Measurements from ENCODE around the gene HOXA9. TPM values are rescaled to one million over a fixed set of nuclear protein-coding genes. Genes with fewer than 3 reads are reported as not detected.

The HOXA9 gene
- total RNA-seq, 1 donor from 2014 or later: 0.80 TPM

- no peaks in the 10 kb centered on the region for H3K36me3 Mint-ChIP-seq (ENCODE audit: low read depth, unreplicated experiment)
- DNase-seq (ENCODE audit: low spot score): no peak
- H3K9me3 Mint-ChIP-seq (ENCODE audit: unreplicated experiment): no peaks in the 10 kb centered on the region
- peak overlapping the region; percentile 18 for H3K4me3 Mint-ChIP-seq (ENCODE audit: unreplicated experiment)
- TF ChIP-seq CTCF (IDR thresholded peaks at IDR 0.05; ENCODE audit: unreplicated experiment): no peak
- H3K27ac Mint-ChIP-seq (ENCODE audit: unreplicated experiment): no peak overlapping the region
- peaks cover 42% of the 10 kb centered on the region for H3K4me1 Mint-ChIP-seq (ENCODE audit: unreplicated experiment)
- H3K27me3 Mint-ChIP-seq (ENCODE audit: unreplicated experiment): peaks cover 37% of the 10 kb centered on the region
Observed at GRCh38 chr7:27172315-27172774, 7.0 kb upstream of the HOXA9 start.

- Mint-ChIP-seq H3K36me3 (ENCODE audit: low read depth, unreplicated experiment) (no peaks in the 10 kb centered on the region), H3K27me3 (ENCODE audit: unreplicated experiment) (peaks cover 37% of the 10 kb centered on the region), H3K4me3 (ENCODE audit: unreplicated experiment) (no peak overlapping the region), H3K9me3 (ENCODE audit: unreplicated experiment) (no peaks in the 10 kb centered on the region), H3K27ac (ENCODE audit: unreplicated experiment) (no peak overlapping the region), H3K4me1 (ENCODE audit: unreplicated experiment) (peaks cover 48% of the 10 kb centered on the region)
- no peak for TF ChIP-seq CTCF (IDR thresholded peaks at IDR 0.05; ENCODE audit: unreplicated experiment)
- DNase-seq (ENCODE audit: low spot score): no peak
Observed at GRCh38 chr7:27171637-27172314, 6.4 kb upstream of the HOXA9 start.

DNA sequence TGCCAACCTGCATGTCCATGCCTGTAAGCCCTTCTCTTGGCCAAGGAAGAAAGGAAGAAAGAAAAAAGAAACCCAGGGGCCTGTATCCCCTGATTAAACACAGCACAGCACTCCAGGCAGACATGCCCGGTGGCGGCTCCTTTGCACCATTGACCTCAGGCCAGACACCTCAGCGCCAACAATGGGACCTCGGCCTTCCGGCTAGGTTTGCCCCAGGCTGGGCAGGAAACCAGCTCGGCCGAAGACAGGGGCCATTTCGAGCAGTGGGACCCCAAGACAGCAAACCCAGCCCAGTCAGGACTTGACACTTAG is 5.9 kb upstream of the HOXA9 start:
- peaks cover 48% of the 10 kb centered on the region for H3K4me1 Mint-ChIP-seq (ENCODE audit: unreplicated experiment)
- H3K9me3 Mint-ChIP-seq (ENCODE audit: unreplicated experiment): no peaks in the 10 kb centered on the region
- H3K4me3 Mint-ChIP-seq (ENCODE audit: unreplicated experiment): no peak overlapping the region
- TF ChIP-seq CTCF (IDR thresholded peaks at IDR 0.05; ENCODE audit: unreplicated experiment): no peak
- H3K27ac Mint-ChIP-seq (ENCODE audit: unreplicated experiment): no peak overlapping the region
- peaks cover 32% of the 10 kb centered on the region for H3K27me3 Mint-ChIP-seq (ENCODE audit: unreplicated experiment)
- no peak for DNase-seq (ENCODE audit: low spot score)
- H3K36me3 Mint-ChIP-seq (ENCODE audit: low read depth, unreplicated experiment): no peaks in the 10 kb centered on the region

DNA sequence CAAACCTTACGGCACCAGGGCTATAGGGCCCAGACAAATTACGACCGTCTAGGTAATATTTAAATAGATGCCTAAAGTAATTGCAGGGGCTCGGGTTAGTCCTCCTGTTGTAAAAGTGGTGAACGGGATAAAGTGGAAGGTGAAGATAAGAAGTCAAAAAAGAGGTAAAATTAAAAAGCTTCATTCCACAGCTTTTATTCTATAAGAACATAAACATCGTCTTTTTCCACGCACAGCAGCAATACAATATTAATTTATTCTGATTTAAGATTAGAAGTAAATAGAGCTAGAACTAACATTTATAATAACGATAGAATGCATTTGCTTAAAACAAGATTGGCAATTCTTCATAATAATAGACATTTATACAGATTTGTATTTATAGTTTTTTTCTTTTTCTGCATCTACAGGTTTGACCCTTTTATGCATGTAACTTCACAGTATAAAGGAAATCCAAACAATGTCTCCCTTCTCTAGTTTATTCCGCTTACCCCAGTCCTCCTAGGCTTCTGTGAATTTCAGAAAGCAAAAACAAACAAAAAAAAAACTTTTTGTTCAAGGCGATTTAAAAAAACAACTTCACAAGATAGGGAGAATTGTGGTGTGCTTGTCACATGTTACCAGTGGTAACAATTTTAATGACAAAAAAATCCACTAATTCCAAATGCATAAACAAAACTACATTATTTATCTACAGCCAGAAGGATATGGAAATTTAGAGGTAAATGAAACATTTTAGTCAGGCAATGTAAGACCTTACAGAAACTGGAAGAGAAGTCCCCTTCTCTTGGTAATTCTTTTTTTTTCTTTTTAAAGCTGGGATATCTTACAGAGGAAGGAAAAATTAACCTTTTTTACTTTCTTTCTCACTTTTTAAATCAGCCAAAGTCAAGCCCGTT is 5.3 kb upstream of the HOXA9 start:
- no peak for DNase-seq (ENCODE audit: low spot score)
- Mint-ChIP-seq H3K4me1 (ENCODE audit: unreplicated experiment) (peaks cover 46% of the 10 kb centered on the region), H3K27ac (ENCODE audit: unreplicated experiment) (no peak overlapping the region)

More for the DNA sequence above, 5.3 kb upstream of the HOXA9 start:
- H3K36me3 Mint-ChIP-seq (ENCODE audit: low read depth, unreplicated experiment): peaks cover 2% of the 10 kb centered on the region
- no peak for TF ChIP-seq CTCF (IDR thresholded peaks at IDR 0.05; ENCODE audit: unreplicated experiment)
- peak overlapping the region; percentile 51 for H3K4me3 Mint-ChIP-seq (ENCODE audit: unreplicated experiment)
- peaks cover 32% of the 10 kb centered on the region for H3K27me3 Mint-ChIP-seq (ENCODE audit: unreplicated experiment)
- no peaks in the 10 kb centered on the region for H3K9me3 Mint-ChIP-seq (ENCODE audit: unreplicated experiment)
